Left ventricle myocardium inferior (tissue), 1 donor: ENCODE data around the gene PLEKHM3. TPM values are rescaled to one million over a fixed set of nuclear protein-coding genes. Genes with fewer than 3 reads are reported as not detected.

Experiments
- DNase-seq: peaks from one replicate; pipeline ENCODE4 v3.0.0-alpha.2; 2020
- H3K27ac ChIP-seq: fragments of 200-600 bp; replicated peaks from 2 replicates; pipeline ENCODE4 v1.8.0; 2021
- H3K27me3 ChIP-seq: fragments of 200-600 bp; 2 replicates; pipeline ENCODE4 v1.8.0; 2021; ENCODE audit warnings: low read depth
- H3K36me3 ChIP-seq: fragments of 200-600 bp; 2 replicates; pipeline ENCODE4 v1.8.0; 2021
- H3K4me1 ChIP-seq: fragments of 200-600 bp; 2 replicates; pipeline ENCODE4 v1.8.0; 2021
- H3K4me3 ChIP-seq: fragments of 200-600 bp; 2 replicates; pipeline ENCODE4 v1.8.0; 2021; ENCODE audit warnings: mild to moderate bottlenecking, moderate library complexity
- H3K9me3 ChIP-seq: fragments of 200-600 bp; replicated peaks from 2 replicates; pipeline ENCODE4 v1.8.0; 2021
- intact Hi-C: fragments of 100-400 bp; cut with micrococcal nuclease; formaldehyde crosslinking; loops from one replicate; pipeline ENCODE4 v1.11.0; 2022
- total RNA-seq: library from RNA; stranded (reverse); fragmentation: NEBNext Ultra II Directional; extraction: Animal tissue kit (Norgen Biotek cat#: 25700); gene quantifications from one replicate; pipeline ENCODE4 v1.2.1, GENCODE V29; 2021
- TF ChIP-seq, protein P1 (sequence below): fragments of 200-600 bp; IDR thresholded peaks from 2 replicates; pipeline ENCODE4 v1.8.0; 2021; ENCODE audit warnings: antibody characterized with exemption, mild to moderate bottlenecking, borderline replicate concordance
- donor health status: DM: no; HTN: yes; CAD: no; lungs with severe emphysema.

PLEKHM3 gene
- total RNA-seq, 1 donor from 2014 or later = 12.9 TPM

DNA sequence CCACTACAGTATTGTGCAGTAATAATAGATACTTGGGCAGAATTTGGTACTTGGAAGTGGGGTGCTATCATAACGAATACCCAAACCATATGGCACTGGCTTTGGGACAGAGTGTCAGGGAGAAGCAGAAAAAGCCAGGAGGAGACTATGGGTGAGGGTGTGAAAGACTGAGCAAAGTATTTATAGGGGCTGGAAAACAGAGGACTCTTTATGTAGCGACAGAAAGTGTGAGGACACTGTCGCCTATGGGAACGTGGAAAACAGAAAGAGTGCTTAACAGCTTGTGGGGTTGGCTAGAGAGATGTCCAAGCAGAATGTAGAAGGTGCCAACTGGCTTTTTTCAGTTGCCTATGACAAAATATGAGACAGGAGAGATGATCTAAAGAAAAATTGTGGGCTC, 40.7 kb upstream of the PLEKHM3 start:
- no peaks in the 10 kb centered on the region for H3K4me1 ChIP-seq
- TF ChIP-seq, protein P1, sequence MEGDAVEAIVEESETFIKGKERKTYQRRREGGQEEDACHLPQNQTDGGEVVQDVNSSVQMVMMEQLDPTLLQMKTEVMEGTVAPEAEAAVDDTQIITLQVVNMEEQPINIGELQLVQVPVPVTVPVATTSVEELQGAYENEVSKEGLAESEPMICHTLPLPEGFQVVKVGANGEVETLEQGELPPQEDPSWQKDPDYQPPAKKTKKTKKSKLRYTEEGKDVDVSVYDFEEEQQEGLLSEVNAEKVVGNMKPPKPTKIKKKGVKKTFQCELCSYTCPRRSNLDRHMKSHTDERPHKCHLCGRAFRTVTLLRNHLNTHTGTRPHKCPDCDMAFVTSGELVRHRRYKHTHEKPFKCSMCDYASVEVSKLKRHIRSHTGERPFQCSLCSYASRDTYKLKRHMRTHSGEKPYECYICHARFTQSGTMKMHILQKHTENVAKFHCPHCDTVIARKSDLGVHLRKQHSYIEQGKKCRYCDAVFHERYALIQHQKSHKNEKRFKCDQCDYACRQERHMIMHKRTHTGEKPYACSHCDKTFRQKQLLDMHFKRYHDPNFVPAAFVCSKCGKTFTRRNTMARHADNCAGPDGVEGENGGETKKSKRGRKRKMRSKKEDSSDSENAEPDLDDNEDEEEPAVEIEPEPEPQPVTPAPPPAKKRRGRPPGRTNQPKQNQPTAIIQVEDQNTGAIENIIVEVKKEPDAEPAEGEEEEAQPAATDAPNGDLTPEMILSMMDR = no peak
- H3K27me3 ChIP-seq = peaks cover 3% of the 10 kb centered on the region
- no peaks in the 10 kb centered on the region for H3K9me3 ChIP-seq
- no peak for DNase-seq
- intact Hi-C loops = no loop called here
- no peak overlapping the region for H3K27ac ChIP-seq
- H3K36me3 ChIP-seq = no peaks in the 10 kb centered on the region
- no peak overlapping the region for H3K4me3 ChIP-seq

DNA sequence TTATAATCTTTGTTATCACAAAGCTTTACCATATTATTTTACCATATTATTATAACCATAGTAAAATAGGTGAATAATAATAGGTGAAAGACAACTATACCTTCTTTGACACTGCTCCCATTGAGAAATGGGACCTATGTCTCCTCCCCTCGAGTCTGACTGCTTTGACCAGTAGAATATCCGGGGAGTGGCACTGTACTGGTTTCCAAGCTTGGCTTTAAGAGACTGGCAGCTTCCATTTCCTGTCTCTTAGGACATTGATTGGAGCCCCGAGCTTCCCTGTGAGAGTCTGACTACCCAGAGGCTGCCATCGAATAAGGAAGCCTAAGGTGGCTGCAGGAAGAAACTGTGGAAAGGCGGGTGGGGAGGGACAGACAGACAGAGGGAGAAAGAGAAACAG, 40.1 kb upstream of the PLEKHM3 start:
- Histone ChIP-seq H3K4me1 (no peaks in the 10 kb centered on the region), H3K27me3 (peaks cover 6% of the 10 kb centered on the region), H3K36me3 (no peaks in the 10 kb centered on the region), H3K9me3 (no peaks in the 10 kb centered on the region), H3K4me3 (no peak overlapping the region), H3K27ac (no peak overlapping the region)
- TF ChIP-seq, protein P1 = no peak
- no peak for DNase-seq
- intact Hi-C loops = no loop called here

DNA sequence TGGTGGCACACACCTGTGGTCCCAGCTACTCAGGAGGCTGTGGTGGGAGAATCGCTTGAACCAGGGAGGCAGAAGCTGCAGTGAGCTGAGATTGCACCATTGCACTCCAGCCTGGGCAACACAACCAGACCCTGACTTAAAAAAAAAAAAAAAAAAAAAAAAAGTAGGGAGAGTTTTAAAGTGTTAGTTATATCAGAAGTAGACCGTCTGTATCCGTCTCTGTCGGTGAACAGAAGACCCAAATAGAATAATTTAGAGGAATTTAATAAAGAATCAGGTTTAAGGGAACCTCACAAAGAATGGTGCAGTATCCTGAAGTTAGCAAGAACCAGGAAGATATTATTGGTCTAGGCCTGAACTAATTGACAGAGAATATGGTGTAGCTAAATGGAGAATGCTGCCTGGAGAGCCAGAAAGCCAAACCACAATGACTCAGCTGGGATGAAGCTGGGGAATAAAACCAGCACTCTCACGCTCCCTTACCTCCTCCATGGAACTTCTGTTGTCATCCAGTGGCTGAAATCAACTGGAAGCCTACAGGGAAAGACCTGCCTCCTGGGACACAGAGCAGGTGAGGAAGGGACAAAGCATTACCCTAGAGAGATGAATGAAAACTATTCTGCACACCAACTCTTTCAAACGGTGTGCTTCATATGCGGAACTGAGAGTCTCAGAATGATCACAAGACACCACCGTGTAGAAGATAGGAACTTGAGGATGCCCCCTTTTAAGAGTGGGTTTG, 39.1 kb upstream of the PLEKHM3 start:
- Histone ChIP-seq H3K27ac (no peak overlapping the region), H3K4me1 (no peaks in the 10 kb centered on the region), H3K4me3 (no peak overlapping the region), H3K27me3 (peaks cover 6% of the 10 kb centered on the region), H3K9me3 (no peaks in the 10 kb centered on the region), H3K36me3 (no peaks in the 10 kb centered on the region)
- DNase-seq = no peak
- intact Hi-C loops = no loop called here
- TF ChIP-seq, protein P1 = no peak

DNA sequence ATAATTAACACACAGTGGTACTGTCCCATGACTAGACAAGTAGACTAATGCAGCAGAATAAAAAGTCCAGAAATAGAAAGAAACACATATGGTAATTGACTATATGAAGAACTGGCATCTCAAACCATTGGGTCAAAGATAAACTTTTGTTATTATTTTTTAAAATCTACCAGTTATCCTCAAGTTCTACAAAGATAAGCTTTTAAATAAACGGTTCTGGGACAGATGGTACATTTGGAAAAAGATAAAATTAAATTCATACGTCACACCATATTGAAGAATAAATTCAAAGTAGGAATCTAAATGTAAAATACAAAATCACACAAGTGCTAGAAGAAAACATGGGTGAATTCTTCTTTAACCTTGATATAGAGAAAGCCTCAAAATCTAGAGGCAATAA, 37.6 kb upstream of the PLEKHM3 start:
- Histone ChIP-seq H3K27ac (no peak overlapping the region), H3K36me3 (no peaks in the 10 kb centered on the region), H3K27me3 (peaks cover 6% of the 10 kb centered on the region), H3K4me3 (no peak overlapping the region), H3K4me1 (no peaks in the 10 kb centered on the region), H3K9me3 (no peaks in the 10 kb centered on the region)
- DNase-seq = no peak
- TF ChIP-seq, protein P1 = no peak
- intact Hi-C loops = no loop called here

DNA sequence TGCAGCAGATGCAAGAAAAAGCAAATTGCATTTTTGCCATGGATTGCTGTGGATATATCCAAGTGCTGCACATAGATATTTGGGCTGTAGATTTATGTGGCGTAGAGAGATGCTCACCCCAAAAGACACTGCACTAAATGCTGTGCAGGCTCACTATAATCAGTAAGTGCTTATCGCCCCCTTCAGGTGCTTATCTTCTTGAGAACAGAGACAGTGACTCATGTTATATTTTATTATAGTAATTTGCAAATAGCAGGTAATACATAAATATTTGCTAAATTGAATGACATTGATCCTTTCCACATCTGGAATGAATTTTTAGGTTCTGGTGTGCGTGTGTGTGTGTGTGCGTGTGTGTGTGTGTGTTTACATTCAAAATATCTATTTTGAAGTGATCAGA, 36.8 kb upstream of the PLEKHM3 start:
- H3K27ac ChIP-seq = no peak overlapping the region
- no peaks in the 10 kb centered on the region for H3K36me3 ChIP-seq
- DNase-seq = no peak
- TF ChIP-seq, protein P1 = peak; percentile 36
- H3K9me3 ChIP-seq = no peaks in the 10 kb centered on the region
- intact Hi-C loops = no loop called here
- no peaks in the 10 kb centered on the region for H3K4me1 ChIP-seq
- peaks cover 6% of the 10 kb centered on the region for H3K27me3 ChIP-seq
- H3K4me3 ChIP-seq = no peak overlapping the region
